GM21825 (cell line): Measurements from ENCODE around the gene PRPF19.
"Not testable (repeated sequence)": the region's sequence is repeated elsewhere in the genome, so short reads cannot be mapped to it uniquely, and the experiment has no call there.

Experiments used
- ATAC-seq: cut with Tn5 transposase; IDR thresholded peaks from one replicate; pipeline ENCODE4 v1.9.1; 2021; ENCODE audit warnings: mild to moderate bottlenecking, moderate library complexity; ENCODE audit not compliant: unreplicated experiment

The PRPF19 gene

DNA sequence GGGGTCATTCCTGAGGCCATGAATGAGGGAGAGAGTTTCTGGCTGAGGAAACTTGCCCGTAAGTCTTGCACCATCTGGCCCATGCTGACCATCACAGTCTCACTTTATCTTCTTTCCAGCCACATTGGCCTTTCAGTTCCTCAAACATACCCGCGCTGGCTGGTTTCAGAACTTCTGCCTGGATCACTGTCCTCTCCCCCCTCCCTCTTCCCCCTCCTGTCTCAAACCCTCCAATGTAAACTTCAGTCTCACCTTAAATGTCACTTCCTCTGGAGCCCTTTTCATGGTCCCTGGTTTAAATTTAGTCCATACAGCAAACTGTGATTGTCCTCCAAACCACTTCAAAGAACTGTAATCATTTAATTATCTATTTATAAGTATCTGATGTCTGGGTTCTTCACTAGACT lies 3.9 kb upstream of the PRPF19 start:
- ATAC-seq = peak; percentile 29

- ATAC-seq = not testable (repeated sequence)
These were observed 3.4 kb upstream of the PRPF19 start for GRCh38 chr11:60909680-60910280.

GRCh38 chr11:60908803-60909202 lies 2.4 kb upstream of the PRPF19 start:
- no peak for ATAC-seq

GRCh38 chr11:60905551-60906113 lies 753 bp downstream of the PRPF19 start:
- no peak for ATAC-seq

GRCh38 chr11:60905047-60905446 lies 1.3 kb downstream of the PRPF19 start:
- ATAC-seq = no peak

GRCh38 chr11:60902625-60903024 lies 3.8 kb downstream of the PRPF19 start:
- ATAC-seq = no peak

DNA sequence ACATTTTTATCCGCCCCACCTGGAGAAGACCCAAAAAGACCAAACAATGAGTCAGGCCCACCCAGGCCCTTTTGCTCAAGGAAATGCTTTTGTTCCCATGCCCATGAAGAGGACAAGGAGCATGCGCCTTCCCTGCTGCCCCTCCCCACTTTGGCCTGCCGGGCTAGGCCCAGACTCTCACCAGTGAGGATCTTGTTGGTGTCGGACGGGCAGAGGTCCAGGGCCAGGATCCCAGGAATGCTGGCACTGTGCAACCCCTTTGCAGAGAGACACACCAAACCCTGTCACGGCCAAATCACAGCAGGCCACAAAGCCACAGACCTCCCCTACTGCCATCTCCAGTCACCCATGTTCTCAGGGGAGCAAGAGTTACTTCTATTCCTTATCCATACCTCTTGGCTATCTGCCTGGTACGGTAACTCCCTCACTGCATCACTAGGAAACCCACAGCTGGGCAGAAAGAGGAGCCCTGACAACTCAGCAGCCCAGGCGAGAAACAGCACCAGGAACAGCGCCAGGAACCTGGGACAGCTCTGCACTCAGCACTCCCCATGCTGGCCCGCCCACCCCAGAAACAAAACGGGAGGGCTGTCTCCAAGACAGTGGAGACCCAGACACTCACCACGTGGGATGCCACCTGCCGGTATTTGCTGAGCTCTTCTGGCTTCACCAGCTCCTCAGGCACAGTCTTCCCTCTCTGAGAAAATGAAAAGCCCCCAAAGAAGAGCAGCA lies 5.5 kb downstream of the PRPF19 start:
- no peak for ATAC-seq

GRCh38 chr11:60899977-60900376 lies 6.4 kb downstream of the PRPF19 start:
- no peak for ATAC-seq

- ATAC-seq = no peak
These were observed 7.1 kb downstream of the PRPF19 start for GRCh38 chr11:60899046-60899936.

DNA sequence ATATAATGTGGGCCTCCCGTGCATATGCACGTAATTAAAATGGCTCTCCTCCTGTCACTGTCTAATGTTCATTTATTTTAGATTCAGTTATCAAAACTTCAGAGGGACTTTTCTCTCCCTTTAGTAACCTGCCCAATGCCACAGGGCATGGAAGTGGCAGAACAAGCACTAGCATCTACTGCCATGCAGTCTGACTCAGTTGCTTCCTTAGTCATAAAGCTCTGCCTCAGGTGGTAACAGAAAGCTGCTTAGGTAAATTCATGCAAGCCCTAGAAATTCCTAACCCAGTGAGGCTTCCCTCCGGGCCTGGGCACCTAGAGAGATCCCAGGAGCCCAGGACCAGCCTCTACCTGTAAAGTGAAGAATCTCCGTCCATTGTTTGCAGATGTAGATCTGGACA lies 8.9 kb downstream of the PRPF19 start:
- ATAC-seq = no peak

DNA sequence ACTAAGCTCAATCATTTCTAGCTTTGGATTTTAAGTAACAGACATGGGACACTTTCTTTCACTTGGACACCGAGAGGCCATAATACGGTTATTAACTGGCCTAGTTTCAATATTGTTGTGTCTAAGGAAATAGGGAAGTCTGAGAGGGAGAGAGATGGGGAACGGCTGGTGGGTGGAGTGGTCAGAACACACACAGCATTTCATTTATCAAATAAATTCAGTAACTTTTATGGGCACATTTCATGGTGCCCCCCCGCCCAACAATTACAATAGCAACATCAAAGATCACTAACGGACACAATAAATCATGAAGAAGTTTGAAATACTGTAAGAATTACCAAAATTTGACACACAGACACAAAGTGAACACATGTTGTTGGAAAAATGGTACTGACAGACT lies 10.7 kb downstream of the PRPF19 start:
- no peak for ATAC-seq

DNA sequence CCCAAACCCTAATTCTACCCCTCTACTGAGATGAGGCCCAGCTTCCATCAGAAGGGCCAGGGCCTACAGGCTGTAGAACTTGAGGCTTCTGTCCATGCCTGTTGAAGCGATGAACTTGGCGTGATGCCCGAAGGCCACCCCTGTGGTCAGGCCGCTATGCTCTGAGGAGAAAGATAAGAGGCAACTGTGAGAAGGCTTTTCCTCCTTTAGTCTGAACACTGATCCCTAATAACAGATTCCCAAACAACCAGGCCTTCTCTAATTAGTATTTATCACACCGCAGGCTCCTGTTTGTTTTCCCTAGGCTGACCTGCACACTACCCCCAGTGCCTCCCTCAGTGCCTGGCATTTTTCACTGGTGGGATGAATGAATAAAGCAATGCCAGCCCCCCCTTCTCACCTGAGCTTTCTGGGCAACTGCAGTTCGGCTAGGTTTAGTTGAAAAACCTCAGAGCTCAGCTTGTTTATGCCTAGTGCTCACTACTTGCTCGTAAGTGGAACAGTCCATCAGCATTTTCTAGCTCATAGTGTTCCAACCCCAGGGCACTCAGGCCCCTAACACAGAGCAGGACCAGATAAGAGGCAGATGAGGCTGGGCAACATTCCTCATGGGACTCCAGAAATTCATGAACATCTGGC lies 15.2 kb downstream of the PRPF19 start:
- ATAC-seq = no peak

DNA sequence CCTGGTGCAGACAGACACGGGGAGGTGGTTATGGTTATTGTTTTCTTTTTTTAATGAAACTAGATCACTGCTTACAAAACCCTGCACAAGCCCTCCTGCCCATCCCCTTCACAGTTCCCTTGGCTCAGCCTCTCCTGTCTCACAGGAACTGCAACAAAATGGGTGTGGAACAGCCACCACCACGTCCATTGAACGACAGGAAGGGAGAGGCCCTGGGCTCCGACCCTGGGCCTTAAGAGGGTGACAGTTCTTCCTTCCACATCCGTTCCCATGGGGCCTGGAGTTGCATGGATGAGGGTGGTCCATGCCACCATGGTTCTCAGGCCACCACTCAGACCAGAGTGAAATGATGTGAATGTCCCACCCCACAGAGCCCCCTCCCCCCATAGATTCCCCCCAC lies 15.7 kb downstream of the PRPF19 start:
- ATAC-seq = no peak

GRCh38 chr11:60889869-60890311 lies 16.5 kb downstream of the PRPF19 start:
- ATAC-seq = no peak

DNA sequence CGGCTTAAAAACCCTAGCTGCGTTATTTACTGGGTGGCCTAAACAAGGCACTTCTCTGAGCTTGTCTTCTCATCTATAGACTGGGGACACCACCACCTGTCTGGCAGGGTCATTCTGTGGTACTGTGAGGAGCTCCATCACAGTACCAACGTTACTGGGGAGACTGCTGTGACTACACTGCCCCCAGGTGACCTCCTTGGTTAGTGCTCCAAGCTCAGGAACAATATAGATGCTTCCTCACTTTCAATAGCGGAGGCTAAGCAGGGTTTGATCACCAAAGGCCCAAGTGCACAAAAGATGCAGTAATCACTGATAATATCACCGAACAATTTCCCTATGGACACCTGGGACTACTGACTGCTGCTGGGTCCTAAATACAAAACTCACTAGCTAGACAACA lies 18.8 kb downstream of the PRPF19 start:
- no peak for ATAC-seq

GRCh38 chr11:60880643-60881282 lies 25.6 kb downstream of the PRPF19 start:
- no peak for ATAC-seq

- no peak for ATAC-seq
These were observed 26.3 kb downstream of the PRPF19 start for GRCh38 chr11:60879971-60880588.

DNA sequence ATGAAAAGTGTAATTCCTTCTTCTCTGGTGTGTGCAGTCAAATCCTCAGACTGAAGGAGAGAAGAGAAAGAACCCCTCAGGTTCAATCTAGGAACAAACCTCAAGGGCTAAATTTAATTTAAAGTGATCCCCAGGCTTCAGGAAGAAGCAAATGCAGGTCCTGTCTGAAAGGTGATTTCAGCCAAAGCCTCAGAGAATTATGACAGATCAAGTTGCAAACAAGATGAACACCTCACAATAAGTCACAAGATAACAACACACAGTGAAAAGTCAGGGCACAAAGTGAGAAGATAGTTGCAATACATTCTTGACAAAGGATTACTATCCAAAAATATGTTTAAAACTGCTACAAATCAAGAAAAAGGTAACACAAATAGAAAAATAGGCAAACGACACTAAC lies 27.3 kb downstream of the PRPF19 start:
- ATAC-seq = no peak

- no peak for ATAC-seq
These were observed 27.9 kb downstream of the PRPF19 start for GRCh38 chr11:60878245-60879101.
